WTC11 (cell line): ENCODE measurements around the gene BICDL2. TPM values are rescaled to one million over a fixed set of nuclear protein-coding genes. Genes with fewer than 3 reads are reported as not detected.

Experiments
- CBFB ChIP-seq: sonication (generic); formaldehyde crosslinking; IDR thresholded peaks from 2 replicates; pipeline ENCODE4 v1.8.1; 2022; ENCODE audit warnings: mild to moderate bottlenecking, low read depth, missing genetic modification reagents
- CREB1 ChIP-seq: sonication (generic); formaldehyde crosslinking; IDR thresholded peaks from 2 replicates; pipeline ENCODE4 v1.8.0; 2023; ENCODE audit warnings: mild to moderate bottlenecking, missing genetic modification reagents
- JAZF1 ChIP-seq: fragments of 250-450 bp; sonication (Bioruptor Pico); IDR thresholded peaks from 2 replicates; pipeline ENCODE4 v1.9.0; 2021; ENCODE audit warnings: moderate library complexity, mild to moderate bottlenecking, inconsistent platforms
- OVOL2 ChIP-seq: fragments of 250-450 bp; sonication (Bioruptor Pico); IDR thresholded peaks from 2 replicates; pipeline ENCODE4 v1.9.0; 2021; ENCODE audit warnings: mild to moderate bottlenecking, borderline replicate concordance
- RELA ChIP-seq: sonication (generic); formaldehyde crosslinking; IDR thresholded peaks from 2 replicates; pipeline ENCODE4 v1.8.1; 2022; ENCODE audit warnings: missing genetic modification reagents, mild to moderate bottlenecking, borderline replicate concordance
- SMAD3 ChIP-seq: sonication (generic); formaldehyde crosslinking; IDR thresholded peaks from 2 replicates; pipeline ENCODE4 v1.8.0; 2022; ENCODE audit warnings: missing genetic modification reagents, mild to moderate bottlenecking, borderline replicate concordance
- SP1 ChIP-seq: sonication (generic); formaldehyde crosslinking; conservative IDR thresholded peaks from 2 replicates; pipeline ENCODE4 v1.8.1; 2022; ENCODE audit warnings: missing genetic modification reagents
- TEAD1 ChIP-seq: sonication (generic); formaldehyde crosslinking; IDR thresholded peaks from 2 replicates; pipeline ENCODE4 v1.8.0; 2022; ENCODE audit warnings: mild to moderate bottlenecking, missing genetic modification reagents
- ZBTB21 ChIP-seq: sonication (generic); formaldehyde crosslinking; IDR thresholded peaks from 2 replicates; pipeline ENCODE4 v1.8.1; 2023; ENCODE audit warnings: mild to moderate bottlenecking, missing genetic modification reagents, borderline replicate concordance
- ZNF121 ChIP-seq: sonication (generic); formaldehyde crosslinking; IDR thresholded peaks from 2 replicates; pipeline ENCODE4 v1.8.0; 2023; ENCODE audit warnings: missing genetic modification reagents
- ZNF396 ChIP-seq: fragments of 250-450 bp; sonication (Bioruptor Pico); IDR thresholded peaks from 2 replicates; pipeline ENCODE4 v1.8.0; 2021; ENCODE audit warnings: mild to moderate bottlenecking, moderate library complexity, borderline replicate concordance
- total RNA-seq: library from RNA; stranded (reverse); gene quantifications from 3 replicates; pipeline ENCODE4 v1.2.3, GENCODE V29; 2021
- TF ChIP-seq, protein P1 (sequence below): sonication (generic); formaldehyde crosslinking; conservative IDR thresholded peaks from 2 replicates; pipeline ENCODE4 v1.8.1; 2023; ENCODE audit warnings: mild to moderate bottlenecking, low read depth, missing genetic modification reagents, moderate library complexity
- TF ChIP-seq, protein P2 (sequence below): sonication (generic); formaldehyde crosslinking; IDR thresholded peaks from 2 replicates; pipeline ENCODE4 v1.8.0; 2022; ENCODE audit warnings: mild to moderate bottlenecking, missing genetic modification reagents
- TF ChIP-seq, protein P3 (sequence below): sonication (generic); formaldehyde crosslinking; IDR thresholded peaks from 2 replicates; pipeline ENCODE4 v1.8.1; 2023; ENCODE audit warnings: mild to moderate bottlenecking, missing genetic modification reagents
- TF ChIP-seq, protein P4 (sequence below): sonication (generic); formaldehyde crosslinking; IDR thresholded peaks from 2 replicates; pipeline ENCODE4 v1.8.1; 2023; ENCODE audit warnings: mild to moderate bottlenecking, moderate library complexity, missing genetic modification reagents
- TF ChIP-seq, protein P5 (sequence below): fragments of 200-600 bp; IDR thresholded peaks from 2 replicates; pipeline ENCODE4 v1.8.0; 2022; ENCODE audit warnings: antibody characterized with exemption
- TF ChIP-seq, protein P6 (sequence below): fragments of 250-450 bp; sonication (Bioruptor Pico); IDR thresholded peaks from 2 replicates; pipeline ENCODE4 v1.9.0; 2021; ENCODE audit warnings: moderate library complexity, mild to moderate bottlenecking, inconsistent platforms, borderline replicate concordance
- TF ChIP-seq, protein P7 (sequence below): sonication (generic); formaldehyde crosslinking; IDR thresholded peaks from 2 replicates; pipeline ENCODE4 v1.8.0; 2022; ENCODE audit warnings: missing genetic modification reagents
- TF ChIP-seq, protein P8 (sequence below): fragments of 250-450 bp; sonication (Bioruptor Pico); IDR thresholded peaks from 2 replicates; pipeline ENCODE4 v1.9.0; 2021; ENCODE audit warnings: mild to moderate bottlenecking

Gene BICDL2
- total RNA-seq, 1 experiment from 2014 or later: 28.2 TPM

DNA sequence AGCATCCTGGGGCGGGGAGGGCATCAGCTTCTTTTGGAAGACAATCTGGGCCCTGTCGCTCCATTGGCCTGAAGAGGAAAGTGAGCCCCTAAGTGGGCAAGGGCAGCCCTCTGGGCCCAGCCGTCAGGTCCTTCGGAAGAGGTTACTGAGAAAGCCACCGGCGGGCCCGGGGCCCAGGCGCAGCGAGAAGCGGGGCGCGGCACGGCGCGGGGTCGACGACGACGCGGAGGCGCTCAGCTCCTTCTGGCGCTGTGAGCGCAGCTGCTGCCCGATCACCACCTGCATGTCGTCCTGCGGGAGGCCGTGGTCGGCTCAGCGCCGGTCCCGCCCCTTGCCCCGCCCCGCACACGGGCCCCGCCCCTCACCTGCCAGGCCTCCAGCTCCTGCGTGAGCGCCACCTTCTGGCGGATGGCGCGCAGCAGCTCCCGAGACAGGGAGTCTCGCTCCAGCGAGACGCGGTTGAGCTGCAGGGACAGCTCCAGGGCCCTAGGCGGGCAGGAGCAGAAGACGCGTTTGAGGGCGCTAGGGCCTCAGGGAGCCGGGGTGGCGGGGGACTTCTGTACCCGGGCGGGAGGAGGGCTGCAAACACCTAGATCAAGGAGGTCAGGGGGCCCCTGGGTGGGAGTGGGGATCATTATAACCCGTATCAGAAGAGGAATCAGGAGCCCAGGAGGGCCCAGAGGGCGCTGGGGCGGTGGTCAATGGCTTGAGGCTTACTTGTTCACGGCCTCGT lies 8.6 kb downstream of the BICDL2 start (continued):
- TF ChIP-seq, protein P1, sequence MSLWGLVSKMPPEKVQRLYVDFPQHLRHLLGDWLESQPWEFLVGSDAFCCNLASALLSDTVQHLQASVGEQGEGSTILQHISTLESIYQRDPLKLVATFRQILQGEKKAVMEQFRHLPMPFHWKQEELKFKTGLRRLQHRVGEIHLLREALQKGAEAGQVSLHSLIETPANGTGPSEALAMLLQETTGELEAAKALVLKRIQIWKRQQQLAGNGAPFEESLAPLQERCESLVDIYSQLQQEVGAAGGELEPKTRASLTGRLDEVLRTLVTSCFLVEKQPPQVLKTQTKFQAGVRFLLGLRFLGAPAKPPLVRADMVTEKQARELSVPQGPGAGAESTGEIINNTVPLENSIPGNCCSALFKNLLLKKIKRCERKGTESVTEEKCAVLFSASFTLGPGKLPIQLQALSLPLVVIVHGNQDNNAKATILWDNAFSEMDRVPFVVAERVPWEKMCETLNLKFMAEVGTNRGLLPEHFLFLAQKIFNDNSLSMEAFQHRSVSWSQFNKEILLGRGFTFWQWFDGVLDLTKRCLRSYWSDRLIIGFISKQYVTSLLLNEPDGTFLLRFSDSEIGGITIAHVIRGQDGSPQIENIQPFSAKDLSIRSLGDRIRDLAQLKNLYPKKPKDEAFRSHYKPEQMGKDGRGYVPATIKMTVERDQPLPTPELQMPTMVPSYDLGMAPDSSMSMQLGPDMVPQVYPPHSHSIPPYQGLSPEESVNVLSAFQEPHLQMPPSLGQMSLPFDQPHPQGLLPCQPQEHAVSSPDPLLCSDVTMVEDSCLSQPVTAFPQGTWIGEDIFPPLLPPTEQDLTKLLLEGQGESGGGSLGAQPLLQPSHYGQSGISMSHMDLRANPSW: no peak
- TF ChIP-seq, protein P2, sequence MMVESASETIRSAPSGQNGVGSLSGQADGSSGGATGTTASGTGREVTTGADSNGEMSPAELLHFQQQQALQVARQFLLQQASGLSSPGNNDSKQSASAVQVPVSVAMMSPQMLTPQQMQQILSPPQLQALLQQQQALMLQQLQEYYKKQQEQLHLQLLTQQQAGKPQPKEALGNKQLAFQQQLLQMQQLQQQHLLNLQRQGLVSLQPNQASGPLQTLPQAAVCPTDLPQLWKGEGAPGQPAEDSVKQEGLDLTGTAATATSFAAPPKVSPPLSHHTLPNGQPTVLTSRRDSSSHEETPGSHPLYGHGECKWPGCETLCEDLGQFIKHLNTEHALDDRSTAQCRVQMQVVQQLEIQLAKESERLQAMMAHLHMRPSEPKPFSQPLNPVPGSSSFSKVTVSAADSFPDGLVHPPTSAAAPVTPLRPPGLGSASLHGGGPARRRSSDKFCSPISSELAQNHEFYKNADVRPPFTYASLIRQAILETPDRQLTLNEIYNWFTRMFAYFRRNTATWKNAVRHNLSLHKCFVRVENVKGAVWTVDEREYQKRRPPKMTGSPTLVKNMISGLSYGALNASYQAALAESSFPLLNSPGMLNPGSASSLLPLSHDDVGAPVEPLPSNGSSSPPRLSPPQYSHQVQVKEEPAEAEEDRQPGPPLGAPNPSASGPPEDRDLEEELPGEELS (CRISPR knock-in tag): peak; percentile 66; the same call in 1 of the 2 replicates
- TF ChIP-seq ZBTB21 (CRISPR knock-in tag) (0 out of 2 replicates have a peak, but pooled peaks have one; percentile 40), ZNF121 (CRISPR knock-in tag) (peak; percentile 61; the same call in 1 of the 2 replicates), OVOL2 (CRISPR knock-in tag) (no peak), TEAD1 (no peak), CBFB (0 out of 2 replicates have a peak, but pooled peaks have one; percentile 63), SMAD3 (peak; percentile 67; the same call in 1 of the 2 replicates), CREB1 (CRISPR knock-in tag) (peak; percentile 55; the same call in 1 of the 2 replicates), SP1 (peak; percentile 97), RELA (CRISPR knock-in tag) (peak; percentile 37; the same call in 1 of the 2 replicates), JAZF1 (CRISPR knock-in tag) (no peak), ZNF396 (CRISPR knock-in tag) (no peak)
- TF ChIP-seq, protein P3, sequence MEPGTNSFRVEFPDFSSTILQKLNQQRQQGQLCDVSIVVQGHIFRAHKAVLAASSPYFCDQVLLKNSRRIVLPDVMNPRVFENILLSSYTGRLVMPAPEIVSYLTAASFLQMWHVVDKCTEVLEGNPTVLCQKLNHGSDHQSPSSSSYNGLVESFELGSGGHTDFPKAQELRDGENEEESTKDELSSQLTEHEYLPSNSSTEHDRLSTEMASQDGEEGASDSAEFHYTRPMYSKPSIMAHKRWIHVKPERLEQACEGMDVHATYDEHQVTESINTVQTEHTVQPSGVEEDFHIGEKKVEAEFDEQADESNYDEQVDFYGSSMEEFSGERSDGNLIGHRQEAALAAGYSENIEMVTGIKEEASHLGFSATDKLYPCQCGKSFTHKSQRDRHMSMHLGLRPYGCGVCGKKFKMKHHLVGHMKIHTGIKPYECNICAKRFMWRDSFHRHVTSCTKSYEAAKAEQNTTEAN (CRISPR knock-in tag): no peak
- TF ChIP-seq, protein P4, sequence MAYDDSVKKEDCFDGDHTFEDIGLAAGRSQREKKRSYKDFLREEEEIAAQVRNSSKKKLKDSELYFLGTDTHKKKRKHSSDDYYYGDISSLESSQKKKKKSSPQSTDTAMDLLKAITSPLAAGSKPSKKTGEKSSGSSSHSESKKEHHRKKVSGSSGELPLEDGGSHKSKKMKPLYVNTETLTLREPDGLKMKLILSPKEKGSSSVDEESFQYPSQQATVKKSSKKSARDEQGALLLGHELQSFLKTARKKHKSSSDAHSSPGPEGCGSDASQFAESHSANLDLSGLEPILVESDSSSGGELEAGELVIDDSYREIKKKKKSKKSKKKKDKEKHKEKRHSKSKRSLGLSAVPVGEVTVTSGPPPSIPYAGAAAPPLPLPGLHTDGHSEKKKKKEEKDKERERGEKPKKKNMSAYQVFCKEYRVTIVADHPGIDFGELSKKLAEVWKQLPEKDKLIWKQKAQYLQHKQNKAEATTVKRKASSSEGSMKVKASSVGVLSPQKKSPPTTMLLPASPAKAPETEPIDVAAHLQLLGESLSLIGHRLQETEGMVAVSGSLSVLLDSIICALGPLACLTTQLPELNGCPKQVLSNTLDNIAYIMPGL (CRISPR knock-in tag): peak; percentile 52; the same call in 1 of the 2 replicates
- TF ChIP-seq, protein P5, sequence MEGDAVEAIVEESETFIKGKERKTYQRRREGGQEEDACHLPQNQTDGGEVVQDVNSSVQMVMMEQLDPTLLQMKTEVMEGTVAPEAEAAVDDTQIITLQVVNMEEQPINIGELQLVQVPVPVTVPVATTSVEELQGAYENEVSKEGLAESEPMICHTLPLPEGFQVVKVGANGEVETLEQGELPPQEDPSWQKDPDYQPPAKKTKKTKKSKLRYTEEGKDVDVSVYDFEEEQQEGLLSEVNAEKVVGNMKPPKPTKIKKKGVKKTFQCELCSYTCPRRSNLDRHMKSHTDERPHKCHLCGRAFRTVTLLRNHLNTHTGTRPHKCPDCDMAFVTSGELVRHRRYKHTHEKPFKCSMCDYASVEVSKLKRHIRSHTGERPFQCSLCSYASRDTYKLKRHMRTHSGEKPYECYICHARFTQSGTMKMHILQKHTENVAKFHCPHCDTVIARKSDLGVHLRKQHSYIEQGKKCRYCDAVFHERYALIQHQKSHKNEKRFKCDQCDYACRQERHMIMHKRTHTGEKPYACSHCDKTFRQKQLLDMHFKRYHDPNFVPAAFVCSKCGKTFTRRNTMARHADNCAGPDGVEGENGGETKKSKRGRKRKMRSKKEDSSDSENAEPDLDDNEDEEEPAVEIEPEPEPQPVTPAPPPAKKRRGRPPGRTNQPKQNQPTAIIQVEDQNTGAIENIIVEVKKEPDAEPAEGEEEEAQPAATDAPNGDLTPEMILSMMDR: peak; percentile 60
- TF ChIP-seq, protein P6, sequence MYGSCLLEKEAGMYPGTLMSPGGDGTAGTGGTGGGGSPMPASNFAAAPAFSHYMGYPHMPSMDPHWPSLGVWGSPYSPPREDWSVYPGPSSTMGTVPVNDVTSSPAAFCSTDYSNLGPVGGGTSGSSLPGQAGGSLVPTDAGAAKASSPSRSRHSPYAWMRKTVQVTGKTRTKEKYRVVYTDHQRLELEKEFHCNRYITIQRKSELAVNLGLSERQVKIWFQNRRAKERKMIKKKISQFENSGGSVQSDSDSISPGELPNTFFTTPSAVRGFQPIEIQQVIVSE (CRISPR knock-in tag): no peak
- TF ChIP-seq, protein P7, sequence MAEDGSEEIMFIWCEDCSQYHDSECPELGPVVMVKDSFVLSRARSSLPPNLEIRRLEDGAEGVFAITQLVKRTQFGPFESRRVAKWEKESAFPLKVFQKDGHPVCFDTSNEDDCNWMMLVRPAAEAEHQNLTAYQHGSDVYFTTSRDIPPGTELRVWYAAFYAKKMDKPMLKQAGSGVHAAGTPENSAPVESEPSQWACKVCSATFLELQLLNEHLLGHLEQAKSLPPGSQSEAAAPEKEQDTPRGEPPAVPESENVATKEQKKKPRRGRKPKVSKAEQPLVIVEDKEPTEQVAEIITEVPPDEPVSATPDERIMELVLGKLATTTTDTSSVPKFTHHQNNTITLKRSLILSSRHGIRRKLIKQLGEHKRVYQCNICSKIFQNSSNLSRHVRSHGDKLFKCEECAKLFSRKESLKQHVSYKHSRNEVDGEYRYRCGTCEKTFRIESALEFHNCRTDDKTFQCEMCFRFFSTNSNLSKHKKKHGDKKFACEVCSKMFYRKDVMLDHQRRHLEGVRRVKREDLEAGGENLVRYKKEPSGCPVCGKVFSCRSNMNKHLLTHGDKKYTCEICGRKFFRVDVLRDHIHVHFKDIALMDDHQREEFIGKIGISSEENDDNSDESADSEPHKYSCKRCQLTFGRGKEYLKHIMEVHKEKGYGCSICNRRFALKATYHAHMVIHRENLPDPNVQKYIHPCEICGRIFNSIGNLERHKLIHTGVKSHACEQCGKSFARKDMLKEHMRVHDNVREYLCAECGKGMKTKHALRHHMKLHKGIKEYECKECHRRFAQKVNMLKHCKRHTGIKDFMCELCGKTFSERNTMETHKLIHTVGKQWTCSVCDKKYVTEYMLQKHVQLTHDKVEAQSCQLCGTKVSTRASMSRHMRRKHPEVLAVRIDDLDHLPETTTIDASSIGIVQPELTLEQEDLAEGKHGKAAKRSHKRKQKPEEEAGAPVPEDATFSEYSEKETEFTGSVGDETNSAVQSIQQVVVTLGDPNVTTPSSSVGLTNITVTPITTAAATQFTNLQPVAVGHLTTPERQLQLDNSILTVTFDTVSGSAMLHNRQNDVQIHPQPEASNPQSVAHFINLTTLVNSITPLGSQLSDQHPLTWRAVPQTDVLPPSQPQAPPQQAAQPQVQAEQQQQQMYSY (CRISPR knock-in tag): no peak
- TF ChIP-seq, protein P8, sequence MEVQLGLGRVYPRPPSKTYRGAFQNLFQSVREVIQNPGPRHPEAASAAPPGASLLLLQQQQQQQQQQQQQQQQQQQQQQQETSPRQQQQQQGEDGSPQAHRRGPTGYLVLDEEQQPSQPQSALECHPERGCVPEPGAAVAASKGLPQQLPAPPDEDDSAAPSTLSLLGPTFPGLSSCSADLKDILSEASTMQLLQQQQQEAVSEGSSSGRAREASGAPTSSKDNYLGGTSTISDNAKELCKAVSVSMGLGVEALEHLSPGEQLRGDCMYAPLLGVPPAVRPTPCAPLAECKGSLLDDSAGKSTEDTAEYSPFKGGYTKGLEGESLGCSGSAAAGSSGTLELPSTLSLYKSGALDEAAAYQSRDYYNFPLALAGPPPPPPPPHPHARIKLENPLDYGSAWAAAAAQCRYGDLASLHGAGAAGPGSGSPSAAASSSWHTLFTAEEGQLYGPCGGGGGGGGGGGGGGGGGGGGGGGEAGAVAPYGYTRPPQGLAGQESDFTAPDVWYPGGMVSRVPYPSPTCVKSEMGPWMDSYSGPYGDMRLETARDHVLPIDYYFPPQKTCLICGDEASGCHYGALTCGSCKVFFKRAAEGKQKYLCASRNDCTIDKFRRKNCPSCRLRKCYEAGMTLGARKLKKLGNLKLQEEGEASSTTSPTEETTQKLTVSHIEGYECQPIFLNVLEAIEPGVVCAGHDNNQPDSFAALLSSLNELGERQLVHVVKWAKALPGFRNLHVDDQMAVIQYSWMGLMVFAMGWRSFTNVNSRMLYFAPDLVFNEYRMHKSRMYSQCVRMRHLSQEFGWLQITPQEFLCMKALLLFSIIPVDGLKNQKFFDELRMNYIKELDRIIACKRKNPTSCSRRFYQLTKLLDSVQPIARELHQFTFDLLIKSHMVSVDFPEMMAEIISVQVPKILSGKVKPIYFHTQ (CRISPR knock-in tag): no peak
- TF ChIP-seq, all 79 proteins: peak for 14
